KMS-11 (cell line): ENCODE data around the gene TEAD1.

Experiments
- H2AFZ ChIP-seq: fragments of 200-600 bp; sonication (generic); 2 replicates; pipeline ENCODE4 v1.6.1; 2016; ENCODE audit warnings: antibody characterized with exemption, mixed run types, low read depth
- H3K27ac ChIP-seq: fragments of 200-600 bp; sonication (generic); 2 replicates; pipeline ENCODE4 v1.6.1; 2016; ENCODE audit warnings: mild to moderate bottlenecking, mixed run types
- H3K27me3 ChIP-seq: fragments of 200-600 bp; sonication (generic); 2 replicates; pipeline ENCODE4 v1.6.1; 2017; ENCODE audit warnings: mild to moderate bottlenecking, low read depth, mixed run types, moderate library complexity; ENCODE audit not compliant: insufficient read depth
- H3K36me3 ChIP-seq: fragments of 200-600 bp; sonication (generic); 2 replicates; pipeline ENCODE4 v1.6.1; 2017; ENCODE audit warnings: mild to moderate bottlenecking, mixed run types; ENCODE audit not compliant: insufficient read depth
- H3K4me1 ChIP-seq: fragments of 200-600 bp; sonication (generic); 2 replicates; pipeline ENCODE4 v1.6.1; 2016; ENCODE audit warnings: mild to moderate bottlenecking, low read depth, mixed run types; ENCODE audit not compliant: poor library complexity, severe bottlenecking
- H3K4me2 ChIP-seq: fragments of 200-600 bp; sonication (generic); 2 replicates; pipeline ENCODE4 v1.7.0; 2016; ENCODE audit warnings: mild to moderate bottlenecking, mixed run types
- H3K4me3 ChIP-seq: fragments of 200-600 bp; sonication (generic); IDR thresholded peaks from 2 replicates; pipeline ENCODE4 v1.6.1; 2017; ENCODE audit warnings: low read depth, low read length, mixed read lengths; ENCODE audit not compliant: insufficient read depth
- H3K79me2 ChIP-seq: fragments of 200-600 bp; sonication (generic); 2 replicates; pipeline ENCODE4 v1.6.1; 2016; ENCODE audit warnings: low read depth, mixed run types; ENCODE audit not compliant: insufficient read depth
- H3K9ac ChIP-seq: fragments of 200-600 bp; sonication (generic); 2 replicates; pipeline ENCODE4 v1.6.1; 2016; ENCODE audit warnings: mild to moderate bottlenecking, mixed run types
- H4K20me1 ChIP-seq: fragments of 200-600 bp; sonication (generic); 2 replicates; pipeline ENCODE4 v1.6.1; 2016; ENCODE audit warnings: mild to moderate bottlenecking, mixed run types; ENCODE audit not compliant: insufficient read depth
- TF ChIP-seq, protein P1 (sequence below): fragments of 200-600 bp; sonication (generic); conservative IDR thresholded peaks from 2 replicates; pipeline ENCODE4 v1.6.1; 2017; ENCODE audit warnings: low read depth, mild to moderate bottlenecking, antibody characterized with exemption, low read length, moderate library complexity, mixed read lengths

Gene TEAD1

DNA sequence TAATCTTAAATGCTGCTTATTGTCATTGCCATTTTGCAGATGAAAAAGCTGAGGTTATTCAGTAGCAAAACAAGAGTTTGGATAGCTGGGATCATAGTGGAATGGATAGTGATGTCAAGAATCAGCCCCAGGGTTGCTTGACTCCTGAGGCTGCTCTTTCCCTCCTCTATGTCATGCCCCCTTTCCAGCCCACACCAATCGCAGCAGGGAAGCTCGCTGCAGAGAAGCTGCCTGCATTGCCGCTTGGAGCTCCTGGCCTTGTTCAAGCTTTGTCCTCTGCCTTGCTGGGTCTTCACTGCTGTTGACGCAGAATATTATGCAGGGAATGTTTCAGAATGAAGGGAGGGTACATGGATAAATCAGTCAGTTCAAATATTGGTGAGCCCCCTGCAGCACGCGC lies 206.1 kb downstream of the TEAD1 start:
- Histone ChIP-seq H3K27me3 (no peaks in the 10 kb centered on the region), H3K9ac (no peak overlapping the region), H3K36me3 (no peaks in the 10 kb centered on the region), H2AFZ (no peak overlapping the region), H3K79me2 (no peaks in the 10 kb centered on the region), H3K4me3 (no peak overlapping the region), H3K4me1 (no peaks in the 10 kb centered on the region), H4K20me1 (no peaks in the 10 kb centered on the region), H3K4me2 (no peak overlapping the region), H3K27ac (no peak overlapping the region)
- TF ChIP-seq, protein P1, sequence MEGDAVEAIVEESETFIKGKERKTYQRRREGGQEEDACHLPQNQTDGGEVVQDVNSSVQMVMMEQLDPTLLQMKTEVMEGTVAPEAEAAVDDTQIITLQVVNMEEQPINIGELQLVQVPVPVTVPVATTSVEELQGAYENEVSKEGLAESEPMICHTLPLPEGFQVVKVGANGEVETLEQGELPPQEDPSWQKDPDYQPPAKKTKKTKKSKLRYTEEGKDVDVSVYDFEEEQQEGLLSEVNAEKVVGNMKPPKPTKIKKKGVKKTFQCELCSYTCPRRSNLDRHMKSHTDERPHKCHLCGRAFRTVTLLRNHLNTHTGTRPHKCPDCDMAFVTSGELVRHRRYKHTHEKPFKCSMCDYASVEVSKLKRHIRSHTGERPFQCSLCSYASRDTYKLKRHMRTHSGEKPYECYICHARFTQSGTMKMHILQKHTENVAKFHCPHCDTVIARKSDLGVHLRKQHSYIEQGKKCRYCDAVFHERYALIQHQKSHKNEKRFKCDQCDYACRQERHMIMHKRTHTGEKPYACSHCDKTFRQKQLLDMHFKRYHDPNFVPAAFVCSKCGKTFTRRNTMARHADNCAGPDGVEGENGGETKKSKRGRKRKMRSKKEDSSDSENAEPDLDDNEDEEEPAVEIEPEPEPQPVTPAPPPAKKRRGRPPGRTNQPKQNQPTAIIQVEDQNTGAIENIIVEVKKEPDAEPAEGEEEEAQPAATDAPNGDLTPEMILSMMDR = no peak

DNA sequence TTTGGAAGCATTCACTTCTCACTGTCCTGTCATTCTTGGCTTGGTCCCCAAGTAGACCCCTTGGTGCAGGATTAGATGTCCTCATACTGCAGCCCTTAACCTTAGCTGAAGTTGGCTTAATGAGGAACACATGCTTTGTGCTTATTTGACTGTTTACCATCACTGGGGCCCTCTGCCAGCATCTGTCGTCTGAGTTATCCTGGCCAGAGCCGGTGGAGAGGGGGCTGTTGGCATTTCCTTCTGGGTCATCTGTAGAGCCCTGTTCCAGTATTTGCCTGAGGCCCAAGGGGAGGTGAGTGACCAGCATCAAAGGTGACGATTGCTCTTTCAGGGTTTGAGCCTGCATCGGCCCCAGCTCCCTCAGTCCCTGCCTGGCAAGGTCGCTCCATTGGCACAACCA lies 208.4 kb downstream of the TEAD1 start:
- Histone ChIP-seq H3K27ac (no peak overlapping the region), H3K27me3 (no peaks in the 10 kb centered on the region), H3K4me1 (no peaks in the 10 kb centered on the region), H4K20me1 (no peaks in the 10 kb centered on the region), H2AFZ (no peak overlapping the region), H3K4me3 (no peak overlapping the region), H3K79me2 (no peaks in the 10 kb centered on the region), H3K36me3 (no peaks in the 10 kb centered on the region), H3K9ac (no peak overlapping the region), H3K4me2 (no peak overlapping the region)
- TF ChIP-seq, protein P1 = no peak

DNA sequence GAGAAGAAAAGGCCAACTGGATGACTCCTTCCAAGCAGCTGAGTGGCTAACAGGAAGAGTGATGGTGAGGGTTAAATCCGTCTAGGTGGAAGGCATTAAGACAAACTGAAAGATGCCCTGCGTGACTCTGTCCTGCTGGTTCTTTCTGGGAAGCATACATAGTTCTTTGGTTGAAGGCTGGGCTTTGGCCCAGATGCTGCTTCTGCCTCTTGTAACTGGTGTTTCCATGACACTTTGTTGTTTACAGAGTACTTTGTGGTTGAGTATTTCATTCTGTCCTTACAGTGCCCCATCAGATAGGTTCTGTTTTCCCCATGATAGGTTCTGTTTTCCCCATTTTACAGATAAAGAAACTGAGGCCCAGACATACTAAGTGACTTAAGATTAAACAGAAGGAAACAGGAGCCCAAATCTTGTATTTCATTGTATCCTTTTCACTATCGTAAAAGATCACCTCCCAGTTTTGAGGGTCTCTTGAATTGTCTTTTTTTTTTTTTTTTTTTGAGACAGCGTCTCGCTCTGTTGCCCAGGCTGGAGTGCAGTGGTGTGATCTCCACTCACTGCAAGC lies 210.6 kb downstream of the TEAD1 start:
- H3K4me3 ChIP-seq = no peak overlapping the region
- TF ChIP-seq, protein P1 = no peak
- no peak overlapping the region for H3K27ac ChIP-seq
- no peaks in the 10 kb centered on the region for H3K4me1 ChIP-seq
- H4K20me1 ChIP-seq = no peaks in the 10 kb centered on the region
- H2AFZ ChIP-seq = no peak overlapping the region
- H3K79me2 ChIP-seq = no peaks in the 10 kb centered on the region
- no peaks in the 10 kb centered on the region for H3K27me3 ChIP-seq
- no peak overlapping the region for H3K4me2 ChIP-seq
- H3K36me3 ChIP-seq = no peaks in the 10 kb centered on the region
- H3K9ac ChIP-seq = no peak overlapping the region

DNA sequence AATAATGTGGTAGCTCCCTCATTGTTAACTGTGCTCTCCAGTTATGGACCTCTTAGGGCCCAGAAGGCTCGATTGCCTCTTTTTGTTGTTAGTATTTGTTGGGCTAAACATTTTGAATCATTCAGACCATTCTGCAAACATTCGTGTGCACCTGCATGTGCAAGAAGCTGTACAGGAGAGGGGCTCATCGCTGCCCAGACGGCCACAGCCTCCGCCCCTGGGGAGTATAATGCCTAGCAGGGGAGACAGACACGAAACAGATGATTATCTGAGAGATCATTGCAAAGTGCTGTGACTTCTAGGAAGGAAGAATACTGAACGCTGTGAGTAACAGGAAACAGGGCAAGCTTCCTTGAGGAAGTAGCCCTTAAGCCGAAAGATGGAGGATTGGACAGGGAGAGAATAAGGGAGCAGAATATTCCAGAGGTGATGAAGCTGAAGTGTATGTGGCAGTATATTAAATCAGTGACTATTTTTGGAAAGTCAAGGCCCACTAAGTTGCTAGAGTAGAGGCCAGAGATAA lies 211.6 kb downstream of the TEAD1 start:
- Histone ChIP-seq H3K36me3 (no peaks in the 10 kb centered on the region), H3K4me2 (no peak overlapping the region), H3K4me3 (no peak overlapping the region), H4K20me1 (no peaks in the 10 kb centered on the region), H3K27me3 (no peaks in the 10 kb centered on the region), H3K27ac (no peak overlapping the region), H3K4me1 (no peaks in the 10 kb centered on the region), H3K9ac (no peak overlapping the region), H3K79me2 (no peaks in the 10 kb centered on the region), H2AFZ (no peak overlapping the region)
- TF ChIP-seq, protein P1 = no peak
